ENCODE measurements around the gene ADAP1. TPM values are rescaled to one million over a fixed set of nuclear protein-coding genes. Genes with fewer than 3 reads are reported as not detected.

The ADAP1 gene
- total and polyA plus RNA-seq, 2 of the 13 experiments (the other 11 are each of a cell fraction or from before 2014, with no cell fraction given) = 10.5 to 24.6 TPM

- TF ChIP-seq HINFP (CRISPR knock-in tag; IDR thresholded peaks at IDR 0.05; ENCODE audit: low read depth) (peak; percentile 86), TOPORS (CRISPR knock-in tag; IDR thresholded peaks at IDR 0.05) (0 out of 2 replicates have a peak, but pooled peaks have one; percentile 30), HOXA9 (CRISPR knock-in tag; IDR thresholded peaks at IDR 0.05; ENCODE audit: borderline replicate concordance) (no peak), ZNF543 (CRISPR knock-in tag; IDR thresholded peaks at IDR 0.05) (0 out of 2 replicates have a peak, but pooled peaks have one; percentile 78), MXD1 (CRISPR knock-in tag; IDR thresholded peaks at IDR 0.05) (peak; percentile 90; the same call in 1 of the 2 replicates), HNRNPL (IDR thresholded peaks at IDR 0.05; ENCODE audit: low read depth, low read length) (no peak), HNF4G (IDR thresholded peaks at IDR 0.05; ENCODE audit: borderline replicate concordance, low read depth, low read length) (no peak), HNF4G (CRISPR knock-in tag; IDR thresholded peaks at IDR 0.05; ENCODE audit: borderline replicate concordance, low read depth) (no peak), MAZ (IDR thresholded peaks at IDR 0.05; ENCODE audit: borderline replicate concordance, low read depth, low read length) (no peak), MAZ (CRISPR knock-in tag; IDR thresholded peaks at IDR 0.05; ENCODE audit: low read depth) (peak; percentile 83), ATF2 (CRISPR knock-in tag; IDR thresholded peaks at IDR 0.05) (peak; percentile 58; the same call in 1 of the 2 replicates), SIN3A (IDR thresholded peaks at IDR 0.05; ENCODE audit: borderline replicate concordance, low read depth, low read length) (peak; percentile 87; the same call in 1 of the 2 replicates), HNF4A (CRISPR knock-in tag; IDR thresholded peaks at IDR 0.05) (peak; percentile 55; the same call in 1 of the 2 replicates), PHB2 (IDR thresholded peaks at IDR 0.05; ENCODE audit: partially characterized antibody) (no peak), ZNF275 (CRISPR knock-in tag; IDR thresholded peaks at IDR 0.05; ENCODE audit: borderline replicate concordance) (peak; percentile 78; the same call in 1 of the 2 replicates), CBX1 (IDR thresholded peaks at IDR 0.05; ENCODE audit: low read depth) (no peak), CHCHD3 (CRISPR knock-in tag; IDR thresholded peaks at IDR 0.05) (no peak), HDAC2 (CRISPR knock-in tag; IDR thresholded peaks at IDR 0.05) (peak; percentile 59; the same call in 1 of the 2 replicates), CAMTA2 (CRISPR knock-in tag; IDR thresholded peaks at IDR 0.05; ENCODE audit: borderline replicate concordance) (no peak), SNAPC2 (CRISPR knock-in tag; IDR thresholded peaks at IDR 0.05) (peak; percentile 35; the same call in 1 of the 2 replicates), FOXP1 (IDR thresholded peaks at IDR 0.05) (no peak), FOXP1 (CRISPR knock-in tag; IDR thresholded peaks at IDR 0.05) (0 out of 2 replicates have a peak, but pooled peaks have one; percentile 21), CENPBD1 (CRISPR knock-in tag; IDR thresholded peaks at IDR 0.05; ENCODE audit: borderline replicate concordance, low read depth) (0 out of 2 replicates have a peak, but pooled peaks have one; percentile 32), PITX1 (CRISPR knock-in tag; IDR thresholded peaks at IDR 0.05) (0 out of 2 replicates have a peak, but pooled peaks have one; percentile 38)
Observed at GRCh38 chr7:873367-874002, 81.0 kb downstream of the ADAP1 start (continued).
